ENCODE measurements around the gene MARF1.
"Not testable (repeated sequence)": the region's sequence is repeated elsewhere in the genome, so short reads cannot be mapped to it uniquely, and the experiment has no call there.

DNA sequence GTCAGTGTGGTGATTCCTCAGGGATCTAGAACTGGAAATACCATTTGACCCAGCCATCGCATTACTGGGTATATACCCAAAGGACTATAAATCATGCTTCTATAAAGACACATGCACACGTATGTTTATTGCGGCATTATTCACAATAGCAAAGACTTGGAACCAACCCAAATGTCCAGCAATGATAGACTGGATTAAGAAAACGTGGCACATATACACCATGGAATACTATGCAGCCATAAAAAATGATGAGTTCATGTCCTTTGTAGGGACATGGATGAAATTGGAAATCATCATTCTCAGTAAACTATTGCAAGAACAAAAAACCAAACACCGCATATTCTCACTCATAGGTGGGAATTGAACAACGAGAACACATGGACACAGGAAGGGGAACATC lies 12.6 kb upstream of the MARF1 start:
- not testable (repeated sequence) for TF ChIP-seq POLR2A (IDR thresholded peaks at IDR 0.05; ENCODE audit: low read depth, low read length); TAF1 (IDR thresholded peaks at IDR 0.05; ENCODE audit: borderline replicate concordance, low read depth, low read length)

All from GM12892 (cell line).